Measurements from ENCODE around the gene TMEM39B. TPM values are rescaled to one million over a fixed set of nuclear protein-coding genes. Genes with fewer than 3 reads are reported as not detected.
"Not testable (repeated sequence)": the region's sequence is repeated elsewhere in the genome, so short reads cannot be mapped to it uniquely, and the experiment has no call there.

The TMEM39B gene
- total RNA-seq, 1 donor from 2014 or later, result 23.1 TPM

DNA sequence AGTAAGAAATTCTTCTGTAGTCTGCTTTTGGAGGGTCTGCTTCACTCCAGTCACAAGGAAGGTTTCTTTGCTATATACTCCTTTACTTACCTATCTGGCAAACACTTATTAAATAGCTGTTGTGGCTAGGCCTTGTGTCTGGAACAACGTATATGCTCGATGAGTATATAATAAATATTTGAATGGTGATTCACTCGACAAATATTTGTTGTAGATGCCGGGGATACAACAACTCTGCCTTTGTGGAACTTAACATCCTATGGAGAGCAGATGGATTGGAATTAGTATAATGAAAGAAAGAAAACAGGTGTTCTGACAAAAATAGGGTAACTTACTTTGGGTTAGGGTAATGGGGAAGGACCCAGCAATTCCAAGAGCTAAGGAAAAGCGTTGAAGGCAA is 66.2 kb downstream of the TMEM39B start:
- TF ChIP-seq, protein P1, sequence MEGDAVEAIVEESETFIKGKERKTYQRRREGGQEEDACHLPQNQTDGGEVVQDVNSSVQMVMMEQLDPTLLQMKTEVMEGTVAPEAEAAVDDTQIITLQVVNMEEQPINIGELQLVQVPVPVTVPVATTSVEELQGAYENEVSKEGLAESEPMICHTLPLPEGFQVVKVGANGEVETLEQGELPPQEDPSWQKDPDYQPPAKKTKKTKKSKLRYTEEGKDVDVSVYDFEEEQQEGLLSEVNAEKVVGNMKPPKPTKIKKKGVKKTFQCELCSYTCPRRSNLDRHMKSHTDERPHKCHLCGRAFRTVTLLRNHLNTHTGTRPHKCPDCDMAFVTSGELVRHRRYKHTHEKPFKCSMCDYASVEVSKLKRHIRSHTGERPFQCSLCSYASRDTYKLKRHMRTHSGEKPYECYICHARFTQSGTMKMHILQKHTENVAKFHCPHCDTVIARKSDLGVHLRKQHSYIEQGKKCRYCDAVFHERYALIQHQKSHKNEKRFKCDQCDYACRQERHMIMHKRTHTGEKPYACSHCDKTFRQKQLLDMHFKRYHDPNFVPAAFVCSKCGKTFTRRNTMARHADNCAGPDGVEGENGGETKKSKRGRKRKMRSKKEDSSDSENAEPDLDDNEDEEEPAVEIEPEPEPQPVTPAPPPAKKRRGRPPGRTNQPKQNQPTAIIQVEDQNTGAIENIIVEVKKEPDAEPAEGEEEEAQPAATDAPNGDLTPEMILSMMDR (IDR thresholded peaks at IDR 0.05), result no peak
- ChIA-PET POLR2A (interaction anchor here (0.6 kb wide), 2 partner anchors 40 to 65 kb away, joined by 3 to 7 read pairs; partner anchors contain the start of gene TXLNA), CTCF (no interaction called here)
- H3K27ac Mint-ChIP-seq, result no peak overlapping the region
- H3K36me3 Mint-ChIP-seq (ENCODE audit: low read depth), result peaks cover 33% of the 10 kb centered on the region
- no peaks in the 10 kb centered on the region for H3K27me3 Mint-ChIP-seq
- no peak overlapping the region for H3K4me3 Mint-ChIP-seq
- no peak for DNase-seq
- H3K4me1 Mint-ChIP-seq, result peaks cover 38% of the 10 kb centered on the region
- intact Hi-C loops (cut with micrococcal nuclease), result no loop called here
- H3K9me3 Mint-ChIP-seq, result no peaks in the 10 kb centered on the region
- ATAC-seq (ENCODE audit: low read depth), result no peak

DNA sequence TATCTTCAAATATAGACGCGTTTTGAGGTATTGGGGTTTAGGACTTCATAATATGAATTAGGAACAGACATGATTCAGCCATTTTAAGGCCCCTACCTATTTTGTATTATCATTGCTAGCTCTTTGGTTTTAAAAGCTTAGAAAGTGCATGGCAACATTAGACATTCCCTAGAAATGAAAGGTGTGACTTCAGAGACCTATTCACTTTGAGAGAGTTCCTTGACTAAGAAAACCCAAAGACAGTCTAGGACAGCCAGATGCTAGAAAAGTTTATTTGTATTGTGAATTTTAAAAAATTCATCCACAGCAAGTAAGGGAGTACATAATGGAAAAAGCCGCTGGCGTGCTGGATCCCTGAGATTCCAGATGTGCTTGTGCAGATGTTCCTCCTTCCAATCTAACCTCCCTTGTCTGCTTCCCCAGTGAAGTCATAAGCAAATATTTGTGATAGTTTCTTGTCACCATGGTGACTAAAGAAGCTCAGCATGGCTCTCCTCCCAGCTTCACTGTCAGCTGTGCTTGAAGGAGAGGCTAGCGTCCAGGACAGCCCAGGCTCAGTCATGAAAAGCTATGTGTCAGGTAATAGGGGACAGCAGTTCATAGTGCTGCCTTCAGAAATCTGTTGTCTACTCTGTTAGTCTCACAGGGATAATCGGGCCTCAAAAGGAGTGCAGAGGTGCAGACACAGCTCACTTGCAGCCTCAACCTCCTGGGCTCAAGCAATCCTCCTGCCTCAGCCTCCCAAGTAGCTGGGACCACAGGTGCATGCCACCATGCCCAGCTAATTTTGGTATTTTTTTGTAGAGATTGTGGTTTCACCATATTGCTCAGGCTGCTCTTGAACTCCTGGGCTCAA is 69.9 kb downstream of the TMEM39B start:
- Mint-ChIP-seq H3K27me3 (no peaks in the 10 kb centered on the region), H3K9me3 (no peaks in the 10 kb centered on the region), H3K4me1 (peaks cover 53% of the 10 kb centered on the region), H3K4me3 (no peak overlapping the region), H3K36me3 (ENCODE audit: low read depth) (peaks cover 26% of the 10 kb centered on the region), H3K27ac (no peak overlapping the region)
- ChIA-PET CTCF (interaction anchor here (1.6 kb wide), 1 partner anchor 34 kb away, joined by 5 read pairs; the partner anchor contains the start of gene KPNA6), POLR2A (interaction anchor here (0.6 kb wide), 1 partner anchor 18 kb away, joined by 4 read pairs; no protein-coding TSS in a partner anchor)
- intact Hi-C loops (cut with micrococcal nuclease), result no loop called here
- TF ChIP-seq, protein P1 (IDR thresholded peaks at IDR 0.05), result no peak
- no peak for ATAC-seq (ENCODE audit: low read depth)
- no peak for DNase-seq

DNA sequence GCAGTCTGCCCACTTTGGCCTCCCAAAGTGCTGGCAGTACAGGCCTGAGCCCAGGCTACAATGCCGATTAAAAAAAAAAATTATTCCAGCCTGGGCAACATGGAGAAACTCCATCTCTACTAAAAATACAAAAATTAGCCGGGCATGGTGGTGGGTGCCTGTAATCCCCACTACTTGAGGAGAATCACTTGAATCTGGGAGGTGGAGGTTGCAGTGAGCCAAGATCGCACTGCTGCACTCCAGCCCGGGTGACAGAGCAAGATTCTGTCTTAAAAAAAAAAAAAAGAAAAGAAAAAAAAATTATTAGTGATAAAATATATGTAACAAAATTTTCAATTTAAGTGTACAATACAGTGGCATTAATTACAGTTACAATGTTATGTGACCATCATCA is 70.6 kb downstream of the TMEM39B start:
- H3K36me3 Mint-ChIP-seq (ENCODE audit: low read depth), result peaks cover 30% of the 10 kb centered on the region
- intact Hi-C loops (cut with micrococcal nuclease); H3K9me3 Mint-ChIP-seq; ATAC-seq (ENCODE audit: low read depth); DNase-seq; H3K4me3 Mint-ChIP-seq; H3K27me3 Mint-ChIP-seq; H3K27ac Mint-ChIP-seq: not testable (repeated sequence)
- peaks cover 53% of the 10 kb centered on the region for H3K4me1 Mint-ChIP-seq
- CTCF ChIA-PET, result interaction anchor here (1.6 kb wide), 1 partner anchor 35 kb away, joined by 5 read pairs; the partner anchor contains the start of gene KPNA6
- POLR2A ChIA-PET, result interaction anchor here (0.6 kb wide), 1 partner anchor 17 kb away, joined by 4 read pairs; no protein-coding TSS in a partner anchor

DNA sequence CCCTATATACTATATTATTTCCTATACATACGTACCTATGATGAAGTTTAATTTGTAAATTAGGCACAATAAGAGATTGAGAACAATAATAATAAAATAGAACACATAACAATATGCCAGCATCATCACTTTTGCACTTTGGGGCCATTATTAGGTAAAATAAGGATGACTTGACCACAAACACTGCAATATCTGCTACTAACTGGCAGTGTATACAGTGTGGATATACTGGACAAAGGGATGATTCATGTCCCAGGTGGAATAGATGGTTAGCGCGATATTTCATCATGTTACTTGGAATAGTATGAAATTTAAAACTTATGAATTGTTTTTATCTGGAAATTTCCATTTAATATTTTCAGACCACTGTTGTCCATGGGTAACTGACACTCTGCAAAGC is 71.3 kb downstream of the TMEM39B start:
- H3K36me3 Mint-ChIP-seq (ENCODE audit: low read depth), result peaks cover 29% of the 10 kb centered on the region
- no peaks in the 10 kb centered on the region for H3K27me3 Mint-ChIP-seq
- ChIA-PET CTCF (no interaction called here), POLR2A (interaction anchor here (0.7 kb wide), 1 partner anchor 31 kb away, joined by 4 read pairs; no protein-coding TSS in a partner anchor)
- peaks cover 46% of the 10 kb centered on the region for H3K4me1 Mint-ChIP-seq
- no peak overlapping the region for H3K4me3 Mint-ChIP-seq
- no peak for DNase-seq
- ATAC-seq (ENCODE audit: low read depth), result no peak
- TF ChIP-seq, protein P1 (IDR thresholded peaks at IDR 0.05), result no peak
- H3K27ac Mint-ChIP-seq, result no peak overlapping the region
- peaks cover 8% of the 10 kb centered on the region for H3K9me3 Mint-ChIP-seq
- intact Hi-C loops (cut with micrococcal nuclease), result no loop called here

DNA sequence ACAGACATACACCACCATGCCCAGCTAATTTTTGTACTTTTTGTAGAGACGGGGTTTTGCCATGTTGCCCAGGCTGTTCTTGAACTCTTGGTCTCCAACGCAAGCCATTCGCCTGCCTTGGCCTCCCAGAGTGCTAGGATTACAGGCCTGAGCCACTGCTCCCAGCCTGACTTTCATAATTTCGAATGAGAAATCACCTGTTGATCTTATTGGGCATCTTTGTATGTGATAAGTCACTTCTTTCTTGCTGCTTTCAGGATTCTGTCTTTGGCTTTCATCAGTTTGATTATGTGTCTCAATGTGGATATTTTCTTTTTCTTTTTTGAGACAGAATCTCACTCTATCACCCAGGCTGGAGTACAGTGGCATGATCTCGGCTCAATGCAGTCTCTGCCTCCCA is 75.1 kb downstream of the TMEM39B start:
- H3K27me3 Mint-ChIP-seq; CTCF ChIA-PET; H3K27ac Mint-ChIP-seq; H3K9me3 Mint-ChIP-seq; DNase-seq; POLR2A ChIA-PET; ATAC-seq (ENCODE audit: low read depth); H3K4me3 Mint-ChIP-seq: not testable (repeated sequence)
- Mint-ChIP-seq H3K4me1 (peaks cover 27% of the 10 kb centered on the region), H3K36me3 (ENCODE audit: low read depth) (peaks cover 27% of the 10 kb centered on the region)
- intact Hi-C loops (cut with micrococcal nuclease), result loop anchor here (5.0 kb wide), 1 partner anchor 40 kb away; the partner anchor contains the start of gene KPNA6

DNA sequence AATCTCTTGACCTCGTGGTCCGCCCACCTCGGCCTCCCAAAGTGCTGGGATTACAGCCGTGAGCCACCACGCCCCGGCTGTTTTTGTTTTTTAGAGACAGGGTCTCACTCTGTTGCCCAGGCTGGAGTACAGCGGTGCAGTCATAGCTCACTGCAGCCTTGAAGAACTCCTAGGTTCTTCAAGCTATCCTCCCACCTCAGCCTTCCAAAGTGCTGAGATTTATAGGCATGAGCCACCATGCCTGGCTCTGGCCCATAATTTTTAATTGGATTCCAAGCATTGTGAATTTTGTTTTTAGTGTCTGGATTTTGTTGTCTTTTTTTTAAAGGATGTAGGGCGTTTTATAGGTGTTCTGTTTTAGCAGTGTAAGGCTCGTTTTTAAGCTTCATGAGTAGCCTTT is 78.1 kb downstream of the TMEM39B start:
- Mint-ChIP-seq H3K27ac (no peak overlapping the region), H3K36me3 (ENCODE audit: low read depth) (peaks cover 32% of the 10 kb centered on the region), H3K9me3 (peaks cover 8% of the 10 kb centered on the region), H3K4me3 (no peak overlapping the region), H3K4me1 (peaks cover 4% of the 10 kb centered on the region), H3K27me3 (no peaks in the 10 kb centered on the region)
- TF ChIP-seq, protein P1 (IDR thresholded peaks at IDR 0.05), result no peak
- CTCF ChIA-PET, result no interaction called here
- ATAC-seq (ENCODE audit: low read depth), result no peak
- POLR2A ChIA-PET, result no interaction called here
- intact Hi-C loops (cut with micrococcal nuclease), result no loop called here
- DNase-seq, result no peak
